K562 (cell line): ENCODE data around the gene TENM4.

Source experiments
- BHLHE40 ChIP-seq: IDR thresholded peaks from 2 replicates; pipeline ENCODE4 v1.6.1; 2011; ENCODE audit warnings: low read length, improper control_type of control experiment
- HCFC1 ChIP-seq: IDR thresholded peaks from 2 replicates; pipeline ENCODE4 v1.6.1; 2012; ENCODE audit warnings: low read depth, low read length, improper control_type of control experiment
- POLR2AphosphoS5 ChIP-seq: IDR thresholded peaks from 2 replicates; pipeline ENCODE4 v1.6.1; 2011; ENCODE audit warnings: mild to moderate bottlenecking, low read depth, low read length, moderate library complexity; ENCODE audit not compliant: control insufficient read depth, insufficient read depth
- SIN3B ChIP-seq: fragments of 450-650 bp; IDR thresholded peaks from 2 replicates; pipeline ENCODE4 v1.6.1; 2017; ENCODE audit warnings: low read depth, mild to moderate bottlenecking, moderate library complexity
- TAL1 ChIP-seq: fragments of 450-650 bp; IDR thresholded peaks from 2 replicates; pipeline ENCODE4 v1.6.1; 2016; ENCODE audit warnings: mild to moderate bottlenecking
- ZFP30 ChIP-seq: fragments of 250-450 bp; sonication (Bioruptor Pico); IDR thresholded peaks from 2 replicates; pipeline ENCODE4 v1.8.0; 2022; ENCODE audit warnings: moderate library complexity, mild to moderate bottlenecking, inconsistent platforms, borderline replicate concordance
- TF ChIP-seq, protein P1 (sequence below), 3 experiments: IDR thresholded peaks in 2 of 3; conservative IDR thresholded peaks in 1 of 3; 2 replicates each; pipeline ENCODE4 v1.5.1; 2011 to 2012; ENCODE audit warnings: low read length in 3 of 3, mild to moderate bottlenecking in 3 of 3, control low read depth in 2 of 3, improper control_type of control experiment in 1 of 3, inconsistent platforms in 1 of 3, low read depth in 1 of 3, mixed read lengths in 1 of 3, moderate library complexity in 1 of 3; ENCODE audit not compliant: insufficient read depth in 2 of 3

DNA sequence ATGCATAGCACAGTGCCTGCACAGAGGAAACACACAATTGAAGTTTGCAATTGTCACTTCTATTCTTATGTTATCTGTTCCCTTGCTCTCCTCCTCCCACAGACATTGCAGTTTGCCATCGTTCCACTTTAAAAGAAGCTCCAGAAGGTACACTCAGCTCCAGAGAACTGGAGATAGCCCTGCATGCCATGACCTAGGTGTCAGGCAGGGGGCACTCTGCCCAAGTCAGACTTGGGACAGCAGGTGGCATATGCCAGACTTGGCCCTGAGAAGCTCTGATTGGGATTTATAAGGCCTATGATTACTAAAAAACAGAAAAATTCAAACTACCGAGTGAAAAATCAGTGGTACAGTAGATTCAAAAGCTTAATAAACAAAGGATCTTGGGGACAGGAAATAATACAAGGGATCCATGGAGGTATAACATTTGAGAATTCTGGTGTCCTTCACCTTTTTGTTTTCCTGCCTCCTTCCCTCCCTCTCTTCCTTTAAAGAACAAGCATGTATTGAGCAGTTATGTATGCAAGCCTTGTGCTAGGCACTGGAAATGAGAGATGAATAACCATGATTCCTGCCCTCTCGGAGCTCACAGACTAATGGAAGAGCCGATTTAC, 40.0 kb downstream of the TENM4 start:
- TF ChIP-seq SIN3B (no peak), ZFP30 (no peak), TAL1 (no peak), POLR2AphosphoS5 (no peak), BHLHE40 (no peak), HCFC1 (no peak)
- TF ChIP-seq, protein P1, sequence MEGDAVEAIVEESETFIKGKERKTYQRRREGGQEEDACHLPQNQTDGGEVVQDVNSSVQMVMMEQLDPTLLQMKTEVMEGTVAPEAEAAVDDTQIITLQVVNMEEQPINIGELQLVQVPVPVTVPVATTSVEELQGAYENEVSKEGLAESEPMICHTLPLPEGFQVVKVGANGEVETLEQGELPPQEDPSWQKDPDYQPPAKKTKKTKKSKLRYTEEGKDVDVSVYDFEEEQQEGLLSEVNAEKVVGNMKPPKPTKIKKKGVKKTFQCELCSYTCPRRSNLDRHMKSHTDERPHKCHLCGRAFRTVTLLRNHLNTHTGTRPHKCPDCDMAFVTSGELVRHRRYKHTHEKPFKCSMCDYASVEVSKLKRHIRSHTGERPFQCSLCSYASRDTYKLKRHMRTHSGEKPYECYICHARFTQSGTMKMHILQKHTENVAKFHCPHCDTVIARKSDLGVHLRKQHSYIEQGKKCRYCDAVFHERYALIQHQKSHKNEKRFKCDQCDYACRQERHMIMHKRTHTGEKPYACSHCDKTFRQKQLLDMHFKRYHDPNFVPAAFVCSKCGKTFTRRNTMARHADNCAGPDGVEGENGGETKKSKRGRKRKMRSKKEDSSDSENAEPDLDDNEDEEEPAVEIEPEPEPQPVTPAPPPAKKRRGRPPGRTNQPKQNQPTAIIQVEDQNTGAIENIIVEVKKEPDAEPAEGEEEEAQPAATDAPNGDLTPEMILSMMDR (IDR thresholded peaks at IDR 0.05 in 2 of 3, conservative IDR thresholded peaks at IDR 0.05 in 1 of 3; ENCODE audit: insufficient read depth in 2 of 3, low read depth in 1 of 3, low read length in 3 of 3): peak; percentile 41 to 76 (median 43)
